Thyroid gland (tissue), 4 donors: Measurements from ENCODE around the gene KCNJ12. TPM values are rescaled to one million over a fixed set of nuclear protein-coding genes. Genes with fewer than 3 reads are reported as not detected.
"Not testable (repeated sequence)": the region's sequence is repeated elsewhere in the genome, so short reads cannot be mapped to it uniquely, and the experiment has no call there.

Experiments used
- DNase-seq, 2 donors: peaks; one replicate each; pipeline ENCODE4 v3.0.0-alpha.2; 2019
- H3K27ac ChIP-seq, 3 donors: fragments of 200-600 bp; sonication (generic); 1 replicate in 2 of 3; 2 replicates in 1 of 3; pipeline ENCODE4 v1.5.1; 2016 to 2019; ENCODE audit warnings: mild to moderate bottlenecking in 1 of 3, moderate library complexity in 1 of 3
- H3K27me3 ChIP-seq: fragments of 200-600 bp; sonication (generic); one replicate; pipeline ENCODE4 v1.5.1; 2019
- H3K36me3 ChIP-seq, 2 donors: fragments of 200-600 bp; sonication (generic); one replicate each; pipeline ENCODE4 v1.5.1; 2016 to 2019
- H3K4me1 ChIP-seq, 2 donors: fragments of 200-600 bp; sonication (generic); one replicate each; pipeline ENCODE4 v1.5.1; 2017 to 2019
- H3K4me3 ChIP-seq, 3 donors: fragments of 200-600 bp; sonication (generic); replicated peaks in 1 of 3; 1 replicate in 2 of 3; 2 replicates in 1 of 3; pipeline ENCODE4 v1.5.1; 2016; ENCODE audit warnings: mild to moderate bottlenecking in 1 of 3
- H3K9me3 ChIP-seq: fragments of 200-600 bp; sonication (generic); one replicate; pipeline ENCODE4 v1.5.1; 2017
- POLR2A ChIP-seq, 2 donors: fragments of 450-650 bp; IDR thresholded peaks; one replicate each; pipeline ENCODE4 v1.6.1; 2017; ENCODE audit warnings: antibody characterized with exemption in 2 of 2, mild to moderate bottlenecking in 2 of 2, moderate library complexity in 1 of 2
- WGBS, 2 donors: methylation state at CpG; one replicate each; pipeline ENCODE4 v1.1.5; 2017; 5-methylcytosine and 5-hydroxymethylcytosine counted together
- intact Hi-C: fragments of 100-400 bp; cut with DNase I; formaldehyde crosslinking; loops from one replicate; pipeline ENCODE4 v1.15.1; 2023
- total RNA-seq, 4 donors: library from RNA; depleted of rRNA; stranded (reverse); fragments of >200 nt; gene quantifications; one replicate each; pipeline ENCODE4 v1.2.3, GENCODE V29; 2016
- TF ChIP-seq, protein P1 (sequence below), 6 experiments: fragments of 200-600 bp in 3 of 6; fragments of 450-650 bp in 3 of 6; sonication (generic) in 3 of 6; IDR thresholded peaks; one replicate each; pipeline ENCODE4 v1.5.1; 2016 to 2019; ENCODE audit warnings: antibody characterized with exemption in 6 of 6, mild to moderate bottlenecking in 2 of 6, inconsistent platforms in 1 of 6, moderate library complexity in 1 of 6

The KCNJ12 gene
- total RNA-seq, 4 donors from 2014 or later = 0.56 to 2.7 (median 2.3) TPM

DNA sequence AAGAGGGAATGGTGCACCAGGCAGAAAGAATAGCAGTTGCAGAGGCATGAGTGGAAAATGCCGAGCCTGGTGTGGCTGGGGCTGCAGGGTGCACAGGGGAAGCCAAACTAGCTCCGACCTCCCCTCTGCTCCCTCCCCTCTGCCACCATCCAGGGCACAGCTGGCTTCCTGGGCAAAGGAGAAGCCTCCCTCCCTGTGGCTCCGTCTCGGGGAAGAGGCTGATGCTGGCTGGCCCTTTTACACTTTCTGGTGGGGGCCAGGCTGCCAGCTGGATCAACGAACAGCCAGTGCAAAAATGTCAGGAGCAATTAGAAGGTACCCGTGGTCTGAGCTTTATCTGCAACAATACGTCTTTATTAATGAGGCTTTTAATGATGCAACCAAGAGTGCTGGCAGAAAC is 37.1 kb upstream of the KCNJ12 start:
- WGBS, 2 donors = 45 to 53% methylated on average over 7 of the region's 7 CpGs
- DNase-seq = no peak
- H3K9me3 ChIP-seq = no peaks in the 10 kb centered on the region
- H3K27me3 ChIP-seq = no peaks in the 10 kb centered on the region
- no peaks in the 10 kb centered on the region for H3K36me3 ChIP-seq
- no peak overlapping the region for H3K27ac ChIP-seq
- no peaks in the 10 kb centered on the region for H3K4me1 ChIP-seq
- TF ChIP-seq, protein P1, sequence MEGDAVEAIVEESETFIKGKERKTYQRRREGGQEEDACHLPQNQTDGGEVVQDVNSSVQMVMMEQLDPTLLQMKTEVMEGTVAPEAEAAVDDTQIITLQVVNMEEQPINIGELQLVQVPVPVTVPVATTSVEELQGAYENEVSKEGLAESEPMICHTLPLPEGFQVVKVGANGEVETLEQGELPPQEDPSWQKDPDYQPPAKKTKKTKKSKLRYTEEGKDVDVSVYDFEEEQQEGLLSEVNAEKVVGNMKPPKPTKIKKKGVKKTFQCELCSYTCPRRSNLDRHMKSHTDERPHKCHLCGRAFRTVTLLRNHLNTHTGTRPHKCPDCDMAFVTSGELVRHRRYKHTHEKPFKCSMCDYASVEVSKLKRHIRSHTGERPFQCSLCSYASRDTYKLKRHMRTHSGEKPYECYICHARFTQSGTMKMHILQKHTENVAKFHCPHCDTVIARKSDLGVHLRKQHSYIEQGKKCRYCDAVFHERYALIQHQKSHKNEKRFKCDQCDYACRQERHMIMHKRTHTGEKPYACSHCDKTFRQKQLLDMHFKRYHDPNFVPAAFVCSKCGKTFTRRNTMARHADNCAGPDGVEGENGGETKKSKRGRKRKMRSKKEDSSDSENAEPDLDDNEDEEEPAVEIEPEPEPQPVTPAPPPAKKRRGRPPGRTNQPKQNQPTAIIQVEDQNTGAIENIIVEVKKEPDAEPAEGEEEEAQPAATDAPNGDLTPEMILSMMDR (IDR thresholded peaks at IDR 0.05) = no peak
- TF ChIP-seq POLR2A (IDR thresholded peaks at IDR 0.05) = no peak
- intact Hi-C loops = no loop called here
- no peak overlapping the region for H3K4me3 ChIP-seq

DNA sequence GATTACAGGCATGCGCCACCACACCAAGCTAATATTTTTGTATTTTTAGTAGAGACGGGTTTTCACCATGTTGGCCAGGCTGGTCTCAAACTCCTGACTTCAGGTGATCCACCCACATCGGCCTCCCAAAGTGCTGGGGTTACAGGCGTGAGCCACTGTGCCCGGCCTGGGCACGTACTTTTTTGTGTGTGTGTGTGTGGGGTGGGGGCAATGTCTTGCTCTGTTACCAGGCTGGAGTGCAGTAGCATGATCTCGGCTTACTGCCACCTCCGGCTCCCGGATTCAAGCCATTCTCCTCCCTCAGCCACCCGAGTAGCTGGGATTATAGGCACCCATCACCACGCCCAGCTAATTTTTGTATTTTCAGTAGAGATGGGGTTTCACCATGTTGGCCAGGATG is 36.6 kb upstream of the KCNJ12 start:
- H3K27me3 ChIP-seq, H3K4me3 ChIP-seq, H3K4me1 ChIP-seq, H3K9me3 ChIP-seq, H3K36me3 ChIP-seq, DNase-seq, intact Hi-C loops, H3K27ac ChIP-seq: not testable (repeated sequence)
- WGBS, 2 donors = 87 to 95% methylated on average over 11 of the region's 11 CpGs

DNA sequence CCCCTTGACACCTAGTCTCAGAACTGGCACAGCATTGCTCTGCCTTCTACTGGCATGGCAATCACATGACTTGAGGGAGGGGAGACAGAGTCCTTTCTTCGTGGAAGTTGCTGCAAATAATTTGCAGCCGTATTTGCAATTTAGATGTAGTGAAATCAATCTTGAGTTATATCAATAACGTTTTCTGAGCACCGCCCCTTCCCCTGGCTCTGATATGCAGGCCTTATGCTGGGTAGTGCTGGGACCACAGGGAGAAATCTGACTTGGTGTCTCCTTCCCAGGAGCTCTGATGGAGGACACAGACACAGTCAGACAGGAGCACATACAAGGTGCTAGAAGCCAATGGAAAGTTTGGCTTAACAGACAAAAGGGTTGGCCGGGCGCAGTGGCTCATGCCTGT is 35.8 kb upstream of the KCNJ12 start:
- H3K4me1 ChIP-seq, H3K27ac ChIP-seq, H3K27me3 ChIP-seq, H3K9me3 ChIP-seq, DNase-seq, H3K4me3 ChIP-seq, H3K36me3 ChIP-seq, intact Hi-C loops: not testable (repeated sequence)
- WGBS, 2 donors = 91 to 95% methylated on average over 6 of the region's 6 CpGs

DNA sequence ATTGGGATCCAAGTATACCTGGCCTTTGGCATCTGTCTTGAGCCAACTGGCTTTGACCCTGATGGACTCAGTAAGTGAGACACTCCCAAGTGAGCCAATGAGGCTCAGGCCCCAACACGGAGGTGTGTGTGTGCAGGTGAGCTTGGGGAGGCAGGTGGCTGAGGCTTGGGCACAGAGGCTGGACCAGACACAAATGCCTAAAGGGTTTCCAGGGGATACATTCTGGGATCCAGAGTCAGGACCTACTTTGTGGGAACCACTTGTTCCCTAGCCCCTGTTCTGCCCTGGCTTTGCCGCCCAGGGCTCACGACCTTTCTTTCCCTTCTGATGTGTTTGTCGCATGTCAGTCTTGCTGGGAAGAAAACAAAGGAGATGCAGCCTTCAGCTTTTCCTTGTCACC is 34.9 kb upstream of the KCNJ12 start:
- intact Hi-C loops, DNase-seq: not testable (repeated sequence)
- 92 to 94% methylated on average over 3 to 4 of the region's 4 CpGs for WGBS, 2 donors

DNA sequence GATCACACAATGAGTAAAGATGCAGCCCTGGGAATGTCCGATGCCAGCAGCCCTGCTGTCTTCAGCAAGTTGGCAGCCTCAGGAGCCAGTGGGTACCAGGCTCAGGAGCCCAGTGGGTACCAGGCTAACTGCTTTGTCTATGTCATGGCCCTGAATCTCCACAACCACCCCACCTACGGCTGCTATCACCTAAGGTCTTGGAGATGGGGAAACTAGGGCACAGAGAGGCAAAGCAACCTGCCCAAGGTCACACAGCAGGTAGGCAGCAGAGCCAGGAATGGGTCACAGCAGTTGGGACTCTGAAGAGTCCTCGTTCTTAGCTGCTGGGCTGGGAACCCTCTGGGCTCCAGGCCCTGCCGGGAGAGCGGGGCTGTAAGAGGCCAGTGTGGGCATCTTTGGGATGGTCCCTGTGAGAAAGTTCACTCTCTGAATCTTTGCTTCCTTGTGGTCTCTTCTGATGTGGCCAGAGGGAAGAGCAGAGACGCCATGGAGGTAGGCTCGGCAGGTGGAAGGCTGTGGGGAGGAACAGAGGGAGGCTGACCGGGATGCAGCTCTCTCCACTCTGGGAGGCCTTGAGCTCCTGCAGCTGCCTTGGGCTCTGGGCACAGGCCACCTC is 34.1 kb upstream of the KCNJ12 start:
- intact Hi-C loops, H3K27me3 ChIP-seq, H3K4me3 ChIP-seq, H3K9me3 ChIP-seq, H3K36me3 ChIP-seq, H3K27ac ChIP-seq, DNase-seq, H3K4me1 ChIP-seq: not testable (repeated sequence)
- 86 to 88% methylated on average over 8 of the region's 8 CpGs for WGBS, 2 donors

More for the DNA sequence above, 34.9 kb upstream of the KCNJ12 start:
- H3K4me1 ChIP-seq, H3K9me3 ChIP-seq, H3K36me3 ChIP-seq, H3K27ac ChIP-seq, H3K4me3 ChIP-seq, H3K27me3 ChIP-seq: not testable (repeated sequence)

DNA sequence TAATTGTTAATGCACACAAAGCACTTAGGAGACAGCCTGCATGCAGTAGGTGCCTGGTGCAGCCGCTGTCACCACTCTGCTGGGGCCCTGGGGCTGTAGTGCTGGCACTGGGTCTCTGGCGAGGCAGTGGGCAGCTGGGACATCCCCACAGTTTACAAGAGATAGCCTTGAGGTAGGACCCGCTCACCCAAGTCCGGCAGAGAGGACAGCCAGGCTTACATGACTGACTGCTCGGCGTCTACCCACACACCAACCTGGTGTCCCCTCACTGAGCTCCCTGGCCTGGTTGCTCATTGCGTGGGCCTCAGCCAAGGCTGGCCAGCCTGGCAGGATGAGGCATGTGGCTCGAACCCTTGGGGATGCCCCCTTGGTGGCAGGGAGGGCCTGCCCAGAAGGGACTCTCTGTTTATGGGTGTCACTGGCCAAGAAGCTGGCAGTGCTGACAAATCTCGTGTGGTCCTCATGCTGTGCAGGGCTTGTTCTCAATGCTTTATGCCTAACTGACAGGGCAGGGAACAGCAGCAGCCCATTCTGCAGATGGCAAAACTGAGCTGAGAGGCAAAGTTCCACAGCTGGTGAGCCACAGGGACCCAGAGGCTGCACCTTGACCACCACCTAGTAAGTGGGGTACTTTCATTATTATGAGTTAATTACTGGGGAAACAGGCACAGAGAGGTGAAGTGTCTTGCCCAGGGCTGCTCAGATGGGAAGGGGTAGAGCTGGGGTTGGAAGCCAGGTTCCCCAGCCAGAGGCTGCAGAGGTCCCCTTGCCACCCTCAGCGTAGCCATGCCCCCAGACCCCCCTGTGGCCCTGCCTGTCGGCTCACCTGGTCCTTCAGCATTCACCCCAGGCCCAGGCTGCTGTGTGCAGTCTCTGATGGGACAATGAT is 32.9 kb upstream of the KCNJ12 start:
- H3K9me3 ChIP-seq, intact Hi-C loops, H3K27ac ChIP-seq, H3K4me1 ChIP-seq, DNase-seq, H3K4me3 ChIP-seq, H3K36me3 ChIP-seq, H3K27me3 ChIP-seq: not testable (repeated sequence)
- 46 to 59% methylated on average over 3 to 7 of the region's 11 CpGs for WGBS, 2 donors

DNA sequence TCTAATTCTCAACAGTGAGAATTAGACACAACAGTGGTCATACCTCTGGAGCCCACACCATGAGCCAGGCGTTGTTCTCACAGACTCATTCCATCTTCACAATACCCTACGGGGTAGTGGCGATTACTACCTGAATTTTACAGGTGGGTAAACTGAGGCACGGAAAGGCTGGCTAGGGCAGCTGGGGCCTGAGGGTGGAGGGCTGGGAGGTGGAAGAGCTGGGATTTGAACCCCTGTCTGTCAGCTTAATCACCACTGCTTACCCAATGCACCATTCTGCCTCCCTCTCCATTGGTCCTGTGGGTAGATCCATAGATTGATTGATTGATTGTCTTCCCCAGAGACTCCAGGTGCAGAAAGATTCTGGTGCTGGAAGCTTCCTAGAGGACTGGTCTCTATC is 31.4 kb upstream of the KCNJ12 start:
- H3K9me3 ChIP-seq, H3K4me3 ChIP-seq, H3K36me3 ChIP-seq, DNase-seq, H3K27ac ChIP-seq, H3K27me3 ChIP-seq, intact Hi-C loops, H3K4me1 ChIP-seq: not testable (repeated sequence)
- WGBS, 2 donors = 66 to 86% methylated on average over 4 of the region's 4 CpGs

DNA sequence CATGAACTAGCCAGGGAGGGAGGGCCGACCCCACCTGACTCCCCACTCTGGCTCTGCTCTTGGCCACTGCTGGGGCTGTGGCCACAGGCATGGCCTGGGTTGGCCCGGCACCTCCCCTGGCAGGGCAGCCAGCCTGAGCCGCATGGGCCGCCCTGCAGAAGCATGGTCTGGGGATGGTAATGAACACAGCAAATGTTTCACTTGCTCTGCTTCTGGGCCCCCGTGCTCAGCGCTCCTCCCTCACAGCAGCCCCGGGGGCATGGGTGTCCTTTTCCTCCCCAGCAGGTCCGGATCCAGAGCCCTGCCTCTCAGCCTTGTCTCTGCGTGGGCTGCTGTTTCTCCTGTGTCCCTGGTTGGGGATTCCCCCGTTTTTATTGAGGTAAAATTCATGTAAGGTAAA is 30.9 kb upstream of the KCNJ12 start:
- Histone ChIP-seq H3K4me3 (no peak overlapping the region), H3K4me1 (no peaks in the 10 kb centered on the region), H3K27ac (no peak overlapping the region), H3K36me3 (no peaks in the 10 kb centered on the region), H3K9me3 (no peaks in the 10 kb centered on the region), H3K27me3 (no peaks in the 10 kb centered on the region)
- 76% methylated on average over 9 of the region's 10 CpGs for WGBS, 2 donors
- TF ChIP-seq POLR2A (IDR thresholded peaks at IDR 0.05) = no peak
- TF ChIP-seq, protein P1 (IDR thresholded peaks at IDR 0.05) = no peak
- intact Hi-C loops = no loop called here
- no peak for DNase-seq

DNA sequence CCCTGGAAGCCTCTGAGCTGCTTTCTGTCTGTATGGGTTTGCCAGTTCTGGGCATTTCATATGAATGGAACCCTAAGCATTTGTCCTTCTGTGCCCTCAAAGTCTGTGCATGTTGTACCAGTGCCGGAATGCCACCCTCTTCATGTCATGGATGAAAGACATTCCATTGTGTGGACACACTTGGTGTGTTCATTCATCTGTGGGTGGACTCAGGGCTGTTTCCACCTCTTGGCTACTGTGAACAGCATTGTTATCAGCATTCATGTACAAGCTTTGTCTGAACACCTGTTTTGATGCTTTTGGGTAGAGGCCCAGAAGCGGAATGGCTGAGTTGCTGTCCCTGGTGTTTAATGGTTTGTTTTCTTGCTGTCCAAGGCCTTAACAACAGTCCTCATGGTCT is 30.1 kb upstream of the KCNJ12 start:
- H3K4me1 ChIP-seq, intact Hi-C loops, H3K36me3 ChIP-seq, H3K9me3 ChIP-seq, H3K27me3 ChIP-seq, H3K27ac ChIP-seq, H3K4me3 ChIP-seq, DNase-seq: not testable (repeated sequence)
- WGBS, 2 donors = no CpG with 5 or more reads among the region's 2 CpGs

DNA sequence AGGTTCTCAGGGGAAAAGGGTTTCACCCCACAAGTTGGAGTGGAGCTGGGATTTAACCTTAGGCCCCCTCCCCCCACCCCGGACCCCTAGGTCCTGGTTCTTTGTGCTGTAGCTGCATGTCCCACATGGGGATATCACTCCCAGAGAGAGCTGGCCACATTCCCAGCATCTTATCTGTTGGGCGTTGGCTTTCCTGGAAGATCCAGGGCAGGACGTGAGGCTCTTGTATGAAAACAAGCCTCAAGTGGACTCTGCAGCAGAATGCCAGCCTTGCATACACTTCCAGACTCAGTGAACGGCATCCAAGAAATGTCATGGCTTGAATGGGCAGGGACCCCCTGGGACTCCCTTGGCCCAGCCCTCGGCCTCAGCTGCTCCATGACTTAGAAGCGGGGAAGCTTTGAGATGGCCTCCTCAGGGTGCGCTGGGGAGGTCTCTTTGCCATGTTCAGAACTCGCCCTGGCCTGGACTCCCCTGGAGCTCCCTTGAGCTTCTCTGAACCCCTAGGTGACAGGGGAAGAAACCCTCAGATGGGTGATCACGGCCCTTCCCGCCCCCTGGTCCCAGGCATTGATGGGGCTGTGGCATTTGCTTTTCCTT is 29.4 kb upstream of the KCNJ12 start:
- intact Hi-C loops, H3K27ac ChIP-seq, H3K27me3 ChIP-seq, H3K9me3 ChIP-seq, H3K36me3 ChIP-seq, H3K4me1 ChIP-seq, H3K4me3 ChIP-seq: not testable (repeated sequence)
- DNase-seq = peak; percentile 38 to 50
- WGBS, 2 donors = 50 to 85% methylated on average over 3 to 4 of the region's 10 CpGs

DNA sequence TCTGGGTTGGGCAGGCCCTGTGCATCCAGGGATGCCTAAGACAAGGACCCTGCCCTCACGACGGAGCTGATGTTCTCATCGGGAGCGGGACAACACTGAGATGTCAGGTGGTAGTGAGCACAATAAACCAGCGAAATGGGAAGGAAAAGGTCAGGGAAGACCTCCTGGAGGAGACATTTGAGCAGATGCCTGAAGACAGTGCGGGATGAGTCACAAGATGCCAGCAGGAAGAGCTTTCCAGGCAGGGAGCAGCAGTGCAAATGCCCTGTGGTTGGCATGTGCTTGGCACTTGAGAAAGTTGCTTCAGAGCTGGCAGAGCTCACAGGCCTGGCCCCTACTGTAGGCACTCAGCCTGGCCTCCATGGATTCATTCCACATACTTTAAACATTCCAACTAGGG is 28.5 kb upstream of the KCNJ12 start:
- H3K4me3 ChIP-seq, intact Hi-C loops, H3K27me3 ChIP-seq, H3K9me3 ChIP-seq, H3K4me1 ChIP-seq, H3K27ac ChIP-seq, DNase-seq, H3K36me3 ChIP-seq: not testable (repeated sequence)
- 95 to 99% methylated on average over 6 of the region's 6 CpGs for WGBS, 2 donors
